ENCODE results near the gene C1orf115. TPM values are rescaled to one million over a fixed set of nuclear protein-coding genes. Genes with fewer than 3 reads are reported as not detected.
"Not testable (repeated sequence)": the region's sequence is repeated elsewhere in the genome, so short reads cannot be mapped to it uniquely, and the experiment has no call there.

Gene C1orf115
- total RNA-seq, 1 donor from 2014 or later, result 1.3 TPM

GRCh38 chr1:220681220-220681880 lies 8.8 kb upstream of the C1orf115 start:
- no peak overlapping the region for H3K4me3 ChIP-seq (ENCODE audit: low read depth, low read length)
- DNase-seq (ENCODE audit: low read depth), result peak; percentile 37
- TF ChIP-seq, protein P1, sequence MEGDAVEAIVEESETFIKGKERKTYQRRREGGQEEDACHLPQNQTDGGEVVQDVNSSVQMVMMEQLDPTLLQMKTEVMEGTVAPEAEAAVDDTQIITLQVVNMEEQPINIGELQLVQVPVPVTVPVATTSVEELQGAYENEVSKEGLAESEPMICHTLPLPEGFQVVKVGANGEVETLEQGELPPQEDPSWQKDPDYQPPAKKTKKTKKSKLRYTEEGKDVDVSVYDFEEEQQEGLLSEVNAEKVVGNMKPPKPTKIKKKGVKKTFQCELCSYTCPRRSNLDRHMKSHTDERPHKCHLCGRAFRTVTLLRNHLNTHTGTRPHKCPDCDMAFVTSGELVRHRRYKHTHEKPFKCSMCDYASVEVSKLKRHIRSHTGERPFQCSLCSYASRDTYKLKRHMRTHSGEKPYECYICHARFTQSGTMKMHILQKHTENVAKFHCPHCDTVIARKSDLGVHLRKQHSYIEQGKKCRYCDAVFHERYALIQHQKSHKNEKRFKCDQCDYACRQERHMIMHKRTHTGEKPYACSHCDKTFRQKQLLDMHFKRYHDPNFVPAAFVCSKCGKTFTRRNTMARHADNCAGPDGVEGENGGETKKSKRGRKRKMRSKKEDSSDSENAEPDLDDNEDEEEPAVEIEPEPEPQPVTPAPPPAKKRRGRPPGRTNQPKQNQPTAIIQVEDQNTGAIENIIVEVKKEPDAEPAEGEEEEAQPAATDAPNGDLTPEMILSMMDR (IDR thresholded peaks at IDR 0.05; ENCODE audit: insufficient read depth, low read length, severe bottlenecking), result no peak
- no peak for FAIRE-seq
- H3K36me3 ChIP-seq (ENCODE audit: control insufficient read depth, insufficient read depth, low read length), result no peaks in the 10 kb centered on the region
- no peaks in the 10 kb centered on the region for H3K27me3 ChIP-seq (ENCODE audit: control insufficient read depth, insufficient read depth, low read length)

DNA sequence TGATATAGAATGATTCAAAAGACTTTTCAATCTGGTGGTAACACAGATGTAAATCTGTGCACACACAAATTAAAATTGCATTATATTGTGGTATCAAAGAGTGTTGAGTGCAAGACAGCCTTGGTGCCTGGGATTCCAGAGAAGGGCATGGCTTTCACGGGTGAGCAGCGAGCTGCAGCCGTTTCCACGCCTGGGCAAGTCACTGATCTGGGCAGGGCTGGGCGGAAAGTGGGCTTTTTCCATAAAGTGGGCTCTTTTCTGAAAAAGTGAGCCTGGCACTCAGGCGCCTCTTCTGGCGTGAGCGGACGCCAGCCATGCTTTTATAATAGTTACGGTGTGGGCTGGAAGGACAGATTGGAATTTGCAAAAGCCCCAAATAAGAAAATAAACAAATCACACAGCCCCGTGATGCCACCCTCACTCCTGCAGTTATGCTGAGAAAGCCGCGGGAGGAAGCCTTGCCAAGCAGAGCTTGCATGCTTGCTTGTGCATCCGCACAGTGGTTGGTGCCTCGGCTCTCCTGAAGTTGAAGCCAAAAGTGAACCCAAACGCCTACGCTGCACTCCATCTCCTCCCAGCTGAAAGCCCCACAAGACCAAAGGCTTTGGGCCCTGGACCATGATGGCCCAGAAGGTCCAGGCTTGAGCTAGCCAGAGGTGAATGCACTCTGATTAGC lies 7.1 kb upstream of the C1orf115 start:
- FAIRE-seq (no peak), DNase-seq (ENCODE audit: low read depth) (no peak)
- Histone ChIP-seq H3K4me3 (ENCODE audit: low read depth, low read length) (no peak overlapping the region), H3K27me3 (ENCODE audit: control insufficient read depth, insufficient read depth, low read length) (no peaks in the 10 kb centered on the region), H3K36me3 (ENCODE audit: control insufficient read depth, insufficient read depth, low read length) (no peaks in the 10 kb centered on the region)
- TF ChIP-seq, protein P1 (IDR thresholded peaks at IDR 0.05; ENCODE audit: insufficient read depth, low read length, severe bottlenecking), result no peak

GRCh38 chr1:220683716-220684115 lies 6.4 kb upstream of the C1orf115 start:
- not testable (repeated sequence) for H3K27me3 ChIP-seq (ENCODE audit: control insufficient read depth, insufficient read depth, low read length); FAIRE-seq; DNase-seq (ENCODE audit: low read depth); H3K36me3 ChIP-seq (ENCODE audit: control insufficient read depth, insufficient read depth, low read length); H3K4me3 ChIP-seq (ENCODE audit: low read depth, low read length)

DNA sequence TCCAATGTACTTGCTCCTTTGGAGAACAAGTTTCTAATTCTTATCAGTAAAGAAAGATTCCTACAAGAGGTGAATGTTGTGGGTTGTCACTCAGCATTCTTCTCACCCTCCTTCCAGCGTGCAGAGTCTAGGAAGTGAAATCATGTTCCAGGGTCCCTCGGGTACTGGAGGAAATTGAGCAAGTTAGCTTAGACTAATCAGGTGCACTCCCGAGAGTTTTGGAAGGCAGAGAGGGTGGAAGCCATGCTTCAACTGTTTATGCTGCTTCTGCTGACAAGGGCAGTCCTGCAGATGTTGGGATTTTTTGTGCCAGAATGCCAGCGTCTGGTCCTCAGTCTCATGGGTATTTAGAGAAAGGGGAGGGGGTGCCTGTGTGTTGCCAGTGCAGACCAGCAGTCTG lies 5.3 kb upstream of the C1orf115 start:
- Histone ChIP-seq H3K36me3 (ENCODE audit: control insufficient read depth, insufficient read depth, low read length) (no peaks in the 10 kb centered on the region), H3K4me3 (ENCODE audit: low read depth, low read length) (no peak overlapping the region), H3K27me3 (ENCODE audit: control insufficient read depth, insufficient read depth, low read length) (no peaks in the 10 kb centered on the region)
- TF ChIP-seq, protein P1 (IDR thresholded peaks at IDR 0.05; ENCODE audit: insufficient read depth, low read length, severe bottlenecking), result no peak
- no peak for FAIRE-seq
- DNase-seq (ENCODE audit: low read depth), result no peak

- FAIRE-seq, result no peak
- Histone ChIP-seq H3K4me3 (ENCODE audit: low read depth, low read length) (no peak overlapping the region), H3K27me3 (ENCODE audit: control insufficient read depth, insufficient read depth, low read length) (no peaks in the 10 kb centered on the region), H3K36me3 (ENCODE audit: control insufficient read depth, insufficient read depth, low read length) (no peaks in the 10 kb centered on the region)
- TF ChIP-seq, protein P1 (IDR thresholded peaks at IDR 0.05; ENCODE audit: insufficient read depth, low read length, severe bottlenecking), result no peak
- no peak for DNase-seq (ENCODE audit: low read depth)
Observed at GRCh38 chr1:220685879-220686278, 4.3 kb upstream of the C1orf115 start.

- Histone ChIP-seq H3K27me3 (ENCODE audit: control insufficient read depth, insufficient read depth, low read length) (no peaks in the 10 kb centered on the region), H3K4me3 (ENCODE audit: low read depth, low read length) (no peak overlapping the region), H3K36me3 (ENCODE audit: control insufficient read depth, insufficient read depth, low read length) (no peaks in the 10 kb centered on the region)
- DNase-seq (ENCODE audit: low read depth) (no peak), FAIRE-seq (no peak)
- TF ChIP-seq, protein P1 (IDR thresholded peaks at IDR 0.05; ENCODE audit: insufficient read depth, low read length, severe bottlenecking), result no peak
Observed at GRCh38 chr1:220687809-220688208, 2.4 kb upstream of the C1orf115 start.
